IMR-90 (cell line): ENCODE results near the gene MMP27. TPM values are rescaled to one million over a fixed set of nuclear protein-coding genes. Genes with fewer than 3 reads are reported as not detected.

Source experiments
- ATAC-seq: fragments of 200-7000 bp; cut with Tn5 transposase; 2 replicates; pipeline ENCODE4 v1.9.1; 2020; ENCODE audit warnings: low read depth, mild to moderate bottlenecking, moderate library complexity
- BruUV-seq: library from RNA; stranded (reverse); fragments of 400-500 nt; replicated peaks from 2 replicates; lab custom pipeline; 2021; lab: Mats Ljungman, UMichigan
- CTCF ChIA-PET: fragments of 300-600 bp; formaldehyde crosslinking; extraction: SDS; loops from one replicate; lab custom pipeline; 2021; ENCODE audit warnings: antibody characterized with exemption; lab: Yijun Ruan, JAX
- POLR2A ChIA-PET: fragments of 300-600 bp; sonication (Branson Sonifier 250); formaldehyde crosslinking; loops from one replicate; lab custom pipeline; 2022; ENCODE audit warnings: antibody characterized with exemption; ENCODE audit not compliant: unreplicated experiment; lab: Charles Lee
- DNase-seq: peaks from one replicate; pipeline ENCODE4 v3.0.0; 2013
- H2AFZ ChIP-seq: replicated peaks from 2 replicates; pipeline ENCODE3; 2013; ENCODE audit warnings: low read length, mild to moderate bottlenecking; ENCODE audit not compliant: poor library complexity
- H2AK5ac ChIP-seq: 2 replicates; pipeline ENCODE4 v1.6.1; 2013; ENCODE audit warnings: low read depth, low read length, inconsistent platforms
- H2AK9ac ChIP-seq: replicated peaks from 2 replicates; pipeline ENCODE3; 2013; ENCODE audit warnings: mild to moderate bottlenecking, low read depth, low read length, moderate library complexity; ENCODE audit not compliant: poor library complexity
- H2BK120ac ChIP-seq: 2 replicates; pipeline ENCODE4 v1.6.1; 2013; ENCODE audit warnings: low read depth, low read length, inconsistent platforms
- H2BK15ac ChIP-seq: 3 replicates; pipeline ENCODE4 v1.6.1; 2013; ENCODE audit warnings: low read depth, low read length, inconsistent platforms
- H2BK20ac ChIP-seq: 2 replicates; pipeline ENCODE4 v1.6.1; 2013; ENCODE audit warnings: low read depth, mild to moderate bottlenecking, inconsistent platforms, low read length, moderate library complexity
- H2BK5ac ChIP-seq: 2 replicates; pipeline ENCODE4 v1.6.1; 2013; ENCODE audit warnings: mild to moderate bottlenecking, low read depth, low read length, inconsistent platforms; ENCODE audit not compliant: poor library complexity, severe bottlenecking
- H3K14ac ChIP-seq: replicated peaks from 2 replicates; pipeline ENCODE4 v1.6.1; 2013; ENCODE audit warnings: low read depth, low read length, inconsistent platforms
- H3K18ac ChIP-seq: 2 replicates; pipeline ENCODE4 v1.6.1; 2013; ENCODE audit warnings: low read depth, low read length, control low read depth
- H3K23ac ChIP-seq: 2 replicates; pipeline ENCODE4 v1.6.1; 2013; ENCODE audit warnings: low read depth, low read length, inconsistent platforms
- H3K27ac ChIP-seq: 2 replicates; pipeline ENCODE4 v1.5.1; 2013; ENCODE audit warnings: mild to moderate bottlenecking, control low read depth, low read length; ENCODE audit not compliant: insufficient read depth
- H3K27me3 ChIP-seq: 2 replicates; pipeline ENCODE4 v1.6.1; 2013; ENCODE audit warnings: low read length; ENCODE audit not compliant: control insufficient read depth, insufficient read depth
- H3K36me3 ChIP-seq: 2 replicates; pipeline ENCODE4 v1.6.1; 2013; ENCODE audit warnings: low read length, mixed read lengths; ENCODE audit not compliant: control insufficient read depth, insufficient read depth
- H3K4ac ChIP-seq: 2 replicates; pipeline ENCODE4 v1.6.1; 2013; ENCODE audit warnings: low read depth, low read length, inconsistent platforms
- H3K4me1 ChIP-seq: 2 replicates; pipeline ENCODE4 v1.6.1; 2013; ENCODE audit warnings: low read length, mixed read lengths; ENCODE audit not compliant: control insufficient read depth, insufficient read depth
- H3K4me2 ChIP-seq: 2 replicates; pipeline ENCODE4 v1.6.1; 2013; ENCODE audit warnings: low read depth, mild to moderate bottlenecking, control low read depth, low read length, moderate library complexity
- H3K4me3 ChIP-seq: 2 replicates; pipeline ENCODE4 v1.5.1; 2013; ENCODE audit warnings: low read depth, mild to moderate bottlenecking, control low read depth, low read length, moderate library complexity; ENCODE audit not compliant: insufficient read depth
- H3K56ac ChIP-seq: 2 replicates; pipeline ENCODE4 v1.6.1; 2013; ENCODE audit warnings: low read length, inconsistent platforms; ENCODE audit not compliant: insufficient read depth; ENCODE audit errors: extremely low read depth
- H3K79me1 ChIP-seq, 2 experiments: 2 replicates each; pipeline ENCODE4 v1.6.1; 2013; ENCODE audit warnings: low read length in 2 of 2, inconsistent platforms in 1 of 2, low read depth in 1 of 2
- H3K9ac ChIP-seq: 2 replicates; pipeline ENCODE4 v1.6.1; 2013; ENCODE audit warnings: low read depth, low read length, control low read depth
- H3K9me1 ChIP-seq: 2 replicates; pipeline ENCODE4 v1.6.1; 2013; ENCODE audit warnings: low read length, inconsistent platforms; ENCODE audit not compliant: insufficient read depth
- H3K9me3 ChIP-seq: 2 replicates; pipeline ENCODE4 v1.6.1; 2013; ENCODE audit warnings: low read length; ENCODE audit not compliant: control insufficient read depth, insufficient read depth
- H4K20me1 ChIP-seq: 2 replicates; pipeline ENCODE4 v1.6.1; 2013; ENCODE audit warnings: low read length, inconsistent platforms; ENCODE audit not compliant: insufficient read depth
- H4K5ac ChIP-seq: 2 replicates; pipeline ENCODE4 v1.6.1; 2013; ENCODE audit warnings: mild to moderate bottlenecking, low read depth, low read length, control low read depth
- H4K8ac ChIP-seq, 2 experiments: 2 replicates each; pipeline ENCODE4 v1.6.1; 2013; ENCODE audit warnings: low read depth in 2 of 2, low read length in 2 of 2, control low read depth in 1 of 2, inconsistent platforms in 1 of 2
- H4K91ac ChIP-seq: 2 replicates; pipeline ENCODE4 v1.6.1; 2013; ENCODE audit warnings: low read depth, low read length, inconsistent platforms; ENCODE audit not compliant: insufficient read depth
- BHLHE40 ChIP-seq: fragments of 150-350 bp; IDR thresholded peaks from 2 replicates; pipeline ENCODE4 v1.6.1; 2016; ENCODE audit warnings: mild to moderate bottlenecking, low read depth, low read length
- CEBPB ChIP-seq: IDR thresholded peaks from 2 replicates; pipeline ENCODE4 v1.6.1; 2012; ENCODE audit warnings: low read depth, low read length, improper control_type of control experiment
- CHD1 ChIP-seq: IDR thresholded peaks from 2 replicates; pipeline ENCODE4 v1.6.1; 2012; ENCODE audit warnings: low read depth, low read length, improper control_type of control experiment
- CTCF ChIP-seq: conservative IDR thresholded peaks from 2 replicates; pipeline ENCODE4 v1.5.1; 2012; ENCODE audit warnings: mild to moderate bottlenecking, low read depth, low read length, improper control_type of control experiment
- FOS ChIP-seq: fragments of 150-350 bp; IDR thresholded peaks from 2 replicates; pipeline ENCODE4 v1.6.1; 2016; ENCODE audit warnings: low read depth, low read length
- MAFK ChIP-seq: IDR thresholded peaks from 2 replicates; pipeline ENCODE4 v1.6.1; 2012; ENCODE audit warnings: low read depth, low read length, improper control_type of control experiment
- MAZ ChIP-seq: IDR thresholded peaks from 2 replicates; pipeline ENCODE4 v1.6.1; 2012; ENCODE audit warnings: low read depth, mild to moderate bottlenecking, low read length, improper control_type of control experiment, moderate library complexity, borderline replicate concordance
- NFE2L2 ChIP-seq: fragments of 150-350 bp; IDR thresholded peaks from 2 replicates; pipeline ENCODE4 v1.6.1; 2016; ENCODE audit warnings: low read depth, mild to moderate bottlenecking, low read length
- POLR2A ChIP-seq: IDR thresholded peaks from 2 replicates; pipeline ENCODE4 v1.6.1; 2012; ENCODE audit warnings: mild to moderate bottlenecking, low read depth, low read length
- RAD21 ChIP-seq: IDR thresholded peaks from 2 replicates; pipeline ENCODE4 v1.6.1; 2012; ENCODE audit warnings: low read length, improper control_type of control experiment
- RCOR1 ChIP-seq: IDR thresholded peaks from 2 replicates; pipeline ENCODE4 v1.6.1; 2012; ENCODE audit warnings: mild to moderate bottlenecking, low read length, improper control_type of control experiment; ENCODE audit not compliant: insufficient replicate concordance
- RFX5 ChIP-seq: IDR thresholded peaks from 2 replicates; pipeline ENCODE4 v1.8.0; 2012; ENCODE audit warnings: low read depth, mild to moderate bottlenecking, low read length, moderate library complexity
- SMC3 ChIP-seq: fragments of 150-350 bp; IDR thresholded peaks from 2 replicates; pipeline ENCODE4 v1.6.1; 2016; ENCODE audit warnings: low read depth, mild to moderate bottlenecking, antibody characterized with exemption, low read length, moderate library complexity
- WGBS, 2 experiments: methylation state at CpG; one replicate each; pipeline versions ENCODE4 v1.1.5 to v1.1.7; 2013; ENCODE audit warnings: missing lambda C conversion rate in 2 of 2; ENCODE audit not compliant: insufficient read length in 1 of 2; ENCODE audit errors: extremely low coverage in 2 of 2; 5-methylcytosine and 5-hydroxymethylcytosine counted together
- dilution Hi-C: fragments of 300-500 bp; cut with HindIII; formaldehyde crosslinking; loops from one replicate; pipeline ENCODE4 v1.14.3; 2018; ENCODE audit warnings: low sequenced_read_pairs; ENCODE audit not compliant: unreplicated experiment
- in situ Hi-C: fragments of 300-500 bp; cut with MboI; formaldehyde crosslinking; loops from 3 replicates; pipeline ENCODE4 v1.14.3; 2019; ENCODE audit warnings: low sequenced_read_pairs, inconsistent platforms, mixed read lengths
- intact Hi-C: fragments of 100-400 bp; cut with micrococcal nuclease; formaldehyde crosslinking; loops from 2 replicates; pipeline ENCODE4 v1.10.0; 2022
- polyA plus RNA-seq, 3 experiments: library from polyadenylated mRNA; depleted of rRNA; stranded (reverse); fragments of >200 nt; gene quantifications; 2 replicates each; pipeline ENCODE4 v1.2.3, GENCODE V29; 2012; ENCODE audit warnings: low replicate concordance in 1 of 3
- total RNA-seq: library from RNA; depleted of rRNA; stranded (reverse); fragments of >200 nt; gene quantifications from 2 replicates; pipeline ENCODE4 v1.2.3, GENCODE V29; 2012
- TF ChIP-seq, protein P1 (sequence below): fragments of 150-350 bp; IDR thresholded peaks from 2 replicates; pipeline ENCODE4 v1.6.1; 2016; ENCODE audit warnings: low read depth, mild to moderate bottlenecking, low read length, moderate library complexity, borderline replicate concordance

The MMP27 gene
- total and polyA plus RNA-seq, 2 of the 4 experiments (the other 2 are of a cell fraction) = not detected

DNA sequence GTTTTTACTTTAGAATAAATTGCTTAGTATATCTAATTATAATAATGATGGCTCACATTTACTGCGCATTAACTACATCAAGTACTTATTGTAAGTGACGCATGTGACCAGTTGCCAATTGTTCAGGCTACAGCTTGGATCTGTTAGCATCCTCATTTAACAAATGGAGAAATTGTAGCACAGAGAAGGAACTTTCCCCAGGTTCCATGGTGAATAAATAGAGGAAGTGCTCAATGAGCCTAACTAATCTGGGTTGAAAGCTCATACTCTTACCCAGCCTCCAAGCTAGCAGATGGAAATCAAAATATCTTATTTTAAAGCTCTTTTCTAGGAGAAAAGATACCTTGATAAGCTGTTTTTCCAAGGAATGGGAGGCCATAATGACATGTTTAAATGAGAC is 19.8 kb downstream of the MMP27 start:
- H3K27ac ChIP-seq = no peak overlapping the region
- H3K14ac ChIP-seq = no peak overlapping the region
- no peaks in the 10 kb centered on the region for H3K4me1 ChIP-seq
- no peak overlapping the region for H2BK15ac ChIP-seq
- no peak for DNase-seq
- no peak overlapping the region for H3K23ac ChIP-seq
- in situ Hi-C loops = no loop called here
- H2BK20ac ChIP-seq = no peak overlapping the region
- no peak overlapping the region for H3K4me3 ChIP-seq
- H2AFZ ChIP-seq = no peak overlapping the region
- no peaks in the 10 kb centered on the region for H3K36me3 ChIP-seq
- H3K18ac ChIP-seq = no peak overlapping the region
- H3K9me3 ChIP-seq = no peaks in the 10 kb centered on the region
- ATAC-seq = no peak
- BruUV-seq = no TSS peak
- no peak overlapping the region for H2BK120ac ChIP-seq
- H3K56ac ChIP-seq = no peak overlapping the region
- H2BK5ac ChIP-seq = no peak overlapping the region
- no peak overlapping the region for H4K91ac ChIP-seq
- H2AK9ac ChIP-seq = no peak overlapping the region
- dilution Hi-C loops = no loop called here
- no peak overlapping the region for H3K4ac ChIP-seq
- CTCF ChIA-PET = interaction anchor here (1.1 kb wide), 1 partner anchor 19 kb away, joined by 3 read pairs; no protein-coding TSS in a partner anchor
- H3K9ac ChIP-seq = no peak overlapping the region
- H2AK5ac ChIP-seq = no peak overlapping the region
- no CpG with 5 or more reads among the region's 2 CpGs for WGBS, 2 experiments
- H4K20me1 ChIP-seq = no peaks in the 10 kb centered on the region
- H3K27me3 ChIP-seq = peaks cover 5% of the 10 kb centered on the region
- no peaks in the 10 kb centered on the region for H3K79me1 ChIP-seq
- no peak overlapping the region for H3K4me2 ChIP-seq
- H4K5ac ChIP-seq = no peak overlapping the region
- peaks cover 2% of the 10 kb centered on the region; the same call in 1 of the 2 replicates for H3K9me1 ChIP-seq
- no peak overlapping the region for H4K8ac ChIP-seq
- TF ChIP-seq NFE2L2 (no peak), CEBPB (no peak), POLR2A (no peak), MAZ (no peak), BHLHE40 (no peak), MAFK (no peak), RAD21 (no peak), FOS (no peak), SMC3 (no peak), CHD1 (no peak), RFX5 (no peak), RCOR1 (no peak), CTCF (no peak)
- TF ChIP-seq, protein P1, sequence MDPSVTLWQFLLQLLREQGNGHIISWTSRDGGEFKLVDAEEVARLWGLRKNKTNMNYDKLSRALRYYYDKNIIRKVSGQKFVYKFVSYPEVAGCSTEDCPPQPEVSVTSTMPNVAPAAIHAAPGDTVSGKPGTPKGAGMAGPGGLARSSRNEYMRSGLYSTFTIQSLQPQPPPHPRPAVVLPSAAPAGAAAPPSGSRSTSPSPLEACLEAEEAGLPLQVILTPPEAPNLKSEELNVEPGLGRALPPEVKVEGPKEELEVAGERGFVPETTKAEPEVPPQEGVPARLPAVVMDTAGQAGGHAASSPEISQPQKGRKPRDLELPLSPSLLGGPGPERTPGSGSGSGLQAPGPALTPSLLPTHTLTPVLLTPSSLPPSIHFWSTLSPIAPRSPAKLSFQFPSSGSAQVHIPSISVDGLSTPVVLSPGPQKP = no peak
- POLR2A ChIA-PET = no interaction called here
- intact Hi-C loops = no loop called here
